HG02840 (cell line): ENCODE data around the gene CTSS.
"Not testable (repeated sequence)": the region's sequence is repeated elsewhere in the genome, so short reads cannot be mapped to it uniquely, and the experiment has no call there.

Source experiments
- ATAC-seq: cut with Tn5 transposase; IDR thresholded peaks from one replicate; pipeline ENCODE4 v1.9.1; 2021; ENCODE audit warnings: mild to moderate bottlenecking, moderate library complexity, moderate number of reproducible peaks; ENCODE audit not compliant: unreplicated experiment, low FRiP score

The CTSS gene

GRCh38 chr1:150765296-150765976, at the start of gene CTSS:
Gene CTSS (minus strand): TSS chr1:150765778. CDS start chr1:150764763, 1,015 bp downstream.
- ATAC-seq: peak; percentile 71

DNA sequence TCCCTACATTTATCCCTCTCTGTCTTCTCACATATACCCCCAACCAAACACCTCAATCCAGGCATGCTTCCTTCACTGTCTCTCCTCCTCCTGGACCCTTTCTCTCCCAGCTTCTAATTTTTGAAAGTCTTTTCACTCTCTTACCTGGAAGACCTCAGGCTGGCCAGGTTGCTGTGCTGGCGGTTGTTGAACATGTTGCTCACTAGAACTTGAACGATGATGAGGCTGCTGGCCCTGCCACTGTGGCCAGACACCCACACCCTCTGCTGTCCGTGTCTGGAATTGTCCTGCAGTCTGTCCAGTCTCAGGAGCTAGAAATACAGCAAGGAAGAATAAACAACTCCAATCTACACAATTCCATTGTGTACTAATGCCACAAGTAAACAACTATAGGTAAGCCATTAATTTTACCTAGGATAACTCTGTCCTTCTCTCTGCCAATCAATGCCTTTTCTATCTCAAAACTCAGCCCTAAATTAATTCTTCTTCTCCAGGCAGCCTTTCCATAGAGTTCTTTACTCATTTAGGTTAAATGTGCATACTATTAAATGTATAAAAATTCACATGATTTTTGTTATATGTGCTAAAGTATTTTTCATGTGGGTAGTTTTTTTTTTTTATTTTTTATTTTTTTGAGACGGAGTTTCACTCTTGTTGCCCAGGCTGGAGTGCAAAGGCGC, 47.6 kb upstream of the CTSS start:
- no peak for ATAC-seq

GRCh38 chr1:150810958-150811659, 45.5 kb upstream of the CTSS start:
- no peak for ATAC-seq

DNA sequence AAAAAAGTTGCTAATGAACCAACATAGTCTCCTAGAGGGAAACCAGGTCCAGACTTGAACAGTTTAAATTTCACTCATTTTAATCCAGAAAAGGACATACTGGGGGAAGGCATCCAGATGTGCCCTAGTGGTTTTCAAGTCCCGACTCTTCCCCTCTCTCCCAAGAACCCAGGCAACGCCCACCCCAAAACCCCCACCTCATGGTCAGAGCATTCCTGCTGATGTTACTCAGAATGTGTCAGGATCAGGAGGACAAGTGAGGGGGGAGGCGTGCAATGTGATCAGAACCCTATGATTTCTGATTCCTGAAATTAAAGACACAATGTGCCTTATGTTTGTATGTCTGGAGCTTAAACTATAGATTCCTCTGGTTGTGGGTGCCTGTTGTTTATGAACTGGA, 44.1 kb upstream of the CTSS start:
- ATAC-seq: no peak

DNA sequence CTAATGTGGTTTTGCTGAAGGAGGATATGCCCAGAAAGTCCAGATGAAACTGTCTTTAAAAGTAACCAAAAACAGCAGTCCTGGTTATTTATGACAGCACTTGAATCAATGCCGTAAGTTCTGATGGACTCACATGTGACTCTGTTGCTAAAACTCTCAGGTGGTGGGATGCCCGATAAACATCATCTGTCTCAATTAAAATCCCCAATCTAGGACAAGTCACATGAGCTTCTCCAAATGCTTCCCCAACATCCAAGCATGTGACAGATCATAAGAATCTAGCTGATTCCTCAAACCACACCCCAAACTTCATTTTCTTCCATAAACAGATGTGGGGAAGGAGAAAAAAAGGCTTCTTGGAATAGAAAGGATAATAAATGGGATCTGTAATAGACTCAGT, 43.3 kb upstream of the CTSS start:
- no peak for ATAC-seq

DNA sequence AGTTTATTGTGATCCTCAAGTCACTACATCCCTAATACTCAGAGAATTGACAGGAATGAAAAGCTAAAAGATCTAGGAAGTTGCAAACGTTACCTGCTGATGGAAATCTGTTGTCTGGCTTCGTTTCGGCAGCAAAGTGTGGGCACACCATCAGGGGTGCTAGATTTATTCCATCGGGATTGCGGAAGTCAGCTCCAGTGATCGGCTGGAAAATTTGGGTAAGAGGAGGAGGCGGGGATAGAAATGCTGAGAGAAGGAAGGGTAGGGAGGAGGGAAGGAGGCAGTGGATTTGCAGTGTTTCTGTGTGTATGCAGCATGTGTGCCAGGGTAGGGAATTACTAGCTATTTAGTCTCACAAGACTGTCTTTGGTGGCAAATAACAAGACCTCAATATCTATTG, 42.5 kb upstream of the CTSS start, which contains the start of gene CTSK:
TSS of gene CTSK (minus strand) at position 140 of the 400 bp plus-strand sequence. CDS start 1,455 bp downstream, outside the sequence.
- ATAC-seq: no peak

GRCh38 chr1:150807249-150808023, 41.9 kb upstream of the CTSS start:
- no peak for ATAC-seq

DNA sequence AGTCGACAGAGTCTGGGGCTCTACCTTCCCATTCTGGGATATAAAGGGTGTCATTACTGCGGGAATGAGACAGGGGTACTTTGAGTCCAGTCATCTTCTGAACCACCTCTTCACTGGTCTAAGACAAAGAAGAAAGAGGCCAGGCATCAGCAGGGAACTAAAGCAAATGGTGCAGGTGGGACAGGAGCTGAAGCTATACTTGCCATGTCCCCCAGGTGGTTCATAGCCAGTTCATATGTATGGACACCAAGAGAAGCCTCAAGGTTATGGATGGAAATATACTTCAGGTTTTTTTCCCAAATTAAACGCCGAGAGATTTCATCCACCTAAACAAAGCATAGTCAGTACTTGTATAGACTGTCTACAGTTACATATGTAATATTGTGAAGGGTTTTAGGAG, 40.3 kb upstream of the CTSS start:
- ATAC-seq: no peak

DNA sequence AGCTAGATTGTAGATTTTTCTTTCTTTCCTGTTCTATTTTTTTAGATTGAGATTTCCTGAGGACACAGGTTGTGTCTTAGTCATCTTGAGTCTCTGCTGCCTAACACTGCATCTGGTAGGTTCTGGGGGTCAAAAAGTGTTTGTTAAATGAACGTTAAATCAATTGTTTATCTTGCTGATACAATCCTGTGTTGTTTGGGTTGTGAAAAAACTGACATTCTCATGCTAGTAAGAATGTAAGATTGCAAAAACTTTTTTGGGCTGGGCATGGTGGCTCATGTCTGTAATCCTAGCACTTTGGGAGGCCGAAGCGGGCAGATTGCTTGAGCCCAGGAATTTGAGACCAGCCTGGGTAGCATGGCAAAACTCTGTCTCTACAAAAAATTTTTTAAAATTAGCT, 39.1 kb upstream of the CTSS start:
- ATAC-seq: no peak

- no peak for ATAC-seq
These were observed 33.5 kb upstream of the CTSS start for GRCh38 chr1:150799089-150799488.

GRCh38 chr1:150798525-150798924, 32.9 kb upstream of the CTSS start:
- no peak for ATAC-seq

DNA sequence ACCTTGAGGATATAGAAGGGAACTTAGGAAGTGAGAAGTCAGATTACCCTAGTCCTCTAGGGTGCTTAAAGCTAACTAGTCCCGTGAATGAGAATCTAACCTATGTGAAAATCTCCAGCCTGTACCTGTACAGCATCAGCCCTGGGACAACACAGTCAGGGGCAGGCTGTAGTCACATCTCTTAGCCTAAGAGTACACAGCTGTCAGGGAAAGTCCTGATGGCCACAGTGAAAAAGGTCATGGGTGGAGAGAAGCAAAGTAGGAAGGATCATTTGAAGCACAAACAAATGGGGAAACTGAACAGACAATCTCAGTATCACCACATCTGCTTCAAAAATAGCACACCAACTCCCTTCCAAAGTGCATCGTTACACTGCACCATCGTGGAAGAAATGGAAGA, 30.8 kb upstream of the CTSS start:
- no peak for ATAC-seq

DNA sequence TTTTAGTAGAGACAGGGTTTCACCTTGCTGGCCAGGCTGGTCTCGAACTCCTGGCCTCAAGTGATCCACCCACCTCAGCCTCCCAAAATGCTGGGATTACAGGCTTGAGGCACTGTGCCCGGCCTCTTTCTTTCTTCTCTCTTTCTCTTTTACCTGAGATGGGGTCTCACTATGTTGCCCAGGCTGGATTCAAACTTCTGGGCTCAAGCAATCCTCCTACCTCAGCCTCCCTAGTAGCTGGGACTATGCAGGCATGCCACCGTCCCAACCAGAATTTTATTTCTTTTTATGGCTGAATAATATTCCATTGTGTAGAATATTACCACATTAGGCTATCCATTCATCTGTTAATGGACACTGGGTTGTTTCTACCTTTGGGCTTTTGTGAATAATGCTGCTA, 28.2 kb upstream of the CTSS start:
- not testable (repeated sequence) for ATAC-seq

GRCh38 chr1:150793221-150793620, 27.6 kb upstream of the CTSS start:
- ATAC-seq: no peak

DNA sequence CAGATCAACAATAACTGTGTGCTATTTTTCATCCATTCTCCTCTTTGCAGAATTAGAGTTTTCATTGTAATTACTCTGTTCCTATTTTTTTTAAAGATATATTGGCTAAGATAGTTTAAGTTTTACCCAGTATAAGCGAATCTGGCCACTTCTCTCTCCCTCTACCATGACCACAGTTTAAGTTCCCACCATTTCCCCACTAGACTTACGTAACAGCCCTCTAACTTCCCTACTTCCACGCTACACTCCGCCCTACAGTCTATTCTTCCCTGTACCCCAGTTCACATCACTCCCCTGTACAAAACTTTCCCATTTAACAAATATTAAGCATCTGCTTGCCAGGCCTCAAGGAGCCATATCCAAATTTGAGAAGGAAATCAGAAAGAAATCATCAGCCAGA, 26.0 kb upstream of the CTSS start:
- ATAC-seq: no peak

DNA sequence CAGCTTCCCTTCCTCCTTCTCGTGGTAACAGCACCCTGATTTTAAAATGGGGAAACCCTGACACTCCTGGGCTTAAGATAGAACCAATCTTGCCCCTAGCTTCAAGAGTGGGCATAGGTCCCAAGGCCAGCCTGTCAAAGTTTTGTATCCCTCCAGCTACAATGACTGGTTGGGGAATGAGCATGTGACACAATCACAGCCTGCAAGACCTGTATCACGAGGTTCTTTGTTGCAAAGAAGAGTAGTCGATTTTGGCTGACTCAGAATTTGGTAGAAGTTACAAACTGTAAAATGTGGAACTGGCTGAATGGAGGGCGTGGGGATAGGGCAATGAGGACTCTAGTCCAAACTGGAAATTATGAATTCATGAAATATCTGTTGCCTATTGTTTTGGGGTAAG, 23.8 kb upstream of the CTSS start:
- no peak for ATAC-seq

DNA sequence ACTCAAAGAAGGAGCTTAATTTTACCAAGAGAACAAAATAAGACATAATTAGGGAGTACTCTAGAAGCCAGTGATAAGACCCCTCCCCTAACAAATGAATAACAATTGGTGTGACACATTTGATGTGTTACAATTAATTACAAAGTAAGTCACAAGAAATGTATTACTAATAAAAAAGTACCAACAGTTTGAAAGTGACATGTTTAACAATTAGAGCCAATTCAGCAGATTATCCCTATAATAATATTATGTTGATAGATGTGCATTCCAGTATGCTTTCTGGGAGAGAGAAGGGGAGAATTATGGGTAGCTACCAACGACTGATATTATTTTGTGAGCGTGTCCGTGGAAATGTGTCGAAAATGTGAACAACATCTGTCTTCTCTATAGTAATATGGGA, 23.4 kb upstream of the CTSS start:
- ATAC-seq: no peak

GRCh38 chr1:150787455-150787854, 21.9 kb upstream of the CTSS start:
- ATAC-seq: no peak

DNA sequence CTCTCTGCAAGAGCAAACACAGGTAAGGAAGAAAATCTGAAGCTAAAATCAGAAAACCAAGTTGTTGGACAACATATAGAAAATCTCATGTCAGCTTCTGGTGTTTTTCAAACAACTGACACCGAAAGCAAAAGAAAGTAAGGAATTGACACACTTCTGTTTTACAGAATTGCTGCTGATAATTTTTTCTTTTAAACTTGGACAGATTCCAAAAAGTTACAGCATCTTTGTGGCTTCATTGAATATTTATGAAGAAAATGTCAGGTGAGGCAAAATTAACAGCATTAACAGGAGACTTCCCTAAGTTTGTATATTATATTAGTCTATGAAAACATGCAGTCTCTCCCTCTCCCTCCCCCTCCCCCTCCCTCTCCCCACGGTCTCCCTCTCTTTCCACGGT, 14.9 kb upstream of the CTSS start:
- no peak for ATAC-seq

DNA sequence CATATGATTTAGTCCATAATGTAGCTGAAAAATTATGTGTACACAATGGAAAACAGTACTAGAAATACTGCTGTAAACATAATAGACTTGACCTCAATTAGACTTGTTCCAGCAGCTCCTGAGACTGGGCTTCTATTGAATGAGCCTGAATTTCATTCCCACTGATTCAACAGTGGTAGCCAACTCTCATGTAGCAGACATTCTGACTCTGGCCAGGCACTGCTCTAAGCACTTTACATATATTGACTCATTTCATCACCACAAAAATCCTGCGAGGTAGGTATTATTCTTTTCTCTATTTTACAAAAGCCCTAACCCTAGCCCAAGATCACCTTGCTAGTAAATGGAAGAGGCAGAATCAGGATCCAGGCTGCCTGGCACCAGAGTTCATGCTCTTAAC, 12.8 kb upstream of the CTSS start:
- no peak for ATAC-seq

GRCh38 chr1:150777544-150777943, 12.0 kb upstream of the CTSS start:
- ATAC-seq: no peak
